ENCODE measurements around the gene GTF2IRD2.
A peak's percentile ranks its signal among the peaks of the same experiment; 100 is the strongest.
"Not testable (repeated sequence)": the region's sequence is repeated elsewhere in the genome, so short reads cannot be mapped to it uniquely, and the experiment has no call there.

Gene GTF2IRD2

GRCh38 chr7:74788369-74789150 lies 62.8 kb downstream of the GTF2IRD2 start:
- DNase-seq (ENCODE audit: low read depth) = peak; percentile 87

GRCh38 chr7:74783595-74783994 lies 67.8 kb downstream of the GTF2IRD2 start:
- not testable (repeated sequence) for DNase-seq (ENCODE audit: low read depth)

GRCh38 chr7:74781746-74782145 lies 69.7 kb downstream of the GTF2IRD2 start:
- not testable (repeated sequence) for DNase-seq (ENCODE audit: low read depth)

- not testable (repeated sequence) for DNase-seq (ENCODE audit: low read depth)
These were observed 72.4 kb downstream of the GTF2IRD2 start for GRCh38 chr7:74779053-74779452.

- not testable (repeated sequence) for DNase-seq (ENCODE audit: low read depth)
These were observed 76.3 kb downstream of the GTF2IRD2 start for GRCh38 chr7:74775111-74775510.

- DNase-seq (ENCODE audit: low read depth) = not testable (repeated sequence)
These were observed 77.3 kb downstream of the GTF2IRD2 start, which contains the start of gene NCF1 for GRCh38 chr7:74773760-74774750. NCF1 (plus strand) TSS chr7:74774011; CDS start chr7:74774032, 21 bp downstream.

GRCh38 chr7:74772093-74772492 lies 79.3 kb downstream of the GTF2IRD2 start:
- not testable (repeated sequence) for DNase-seq (ENCODE audit: low read depth)

- not testable (repeated sequence) for DNase-seq (ENCODE audit: low read depth)
These were observed 81.3 kb downstream of the GTF2IRD2 start for GRCh38 chr7:74770062-74770461.

- DNase-seq (ENCODE audit: low read depth) = not testable (repeated sequence)
These were observed 84.4 kb downstream of the GTF2IRD2 start for GRCh38 chr7:74766991-74767390.

- not testable (repeated sequence) for DNase-seq (ENCODE audit: low read depth)
These were observed 84.9 kb downstream of the GTF2IRD2 start for GRCh38 chr7:74766509-74766908.

GRCh38 chr7:74765205-74765918 lies 86.0 kb downstream of the GTF2IRD2 start:
- DNase-seq (ENCODE audit: low read depth) = not testable (repeated sequence)

GRCh38 chr7:74758982-74759381 lies 92.4 kb downstream of the GTF2IRD2 start:
- DNase-seq (ENCODE audit: low read depth) = not testable (repeated sequence)

- not testable (repeated sequence) for DNase-seq (ENCODE audit: low read depth)
These were observed 93.1 kb downstream of the GTF2IRD2 start for GRCh38 chr7:74758268-74758667.

- DNase-seq (ENCODE audit: low read depth) = not testable (repeated sequence)
These were observed 94.7 kb downstream of the GTF2IRD2 start for GRCh38 chr7:74756673-74757072.

- DNase-seq (ENCODE audit: low read depth) = not testable (repeated sequence)
These were observed 97.4 kb downstream of the GTF2IRD2 start for GRCh38 chr7:74753921-74754482.
